ENCODE measurements around the gene TERB1. TPM values are rescaled to one million over a fixed set of nuclear protein-coding genes. Genes with fewer than 3 reads are reported as not detected.
A peak's percentile ranks its signal among the peaks of the same experiment; 100 is the strongest.

The TERB1 gene
- total and polyA plus RNA-seq, 2 donors (not counting 3 experiments of a cell fraction or from before 2014, with no cell fraction given), result not detected

GRCh38 chr16:66830422-66831404, 29.3 kb upstream of the TERB1 start, which contains the start of gene NAE1:
Gene NAE1 (minus strand): TSS chr16:66830976. CDS start chr16:66830899, 77 bp downstream.
- Histone ChIP-seq H3K9me3 (replicated peaks; ENCODE audit: control insufficient read depth, insufficient read depth, low read length) (no peaks in the 10 kb centered on the region), H3K4me1 (ENCODE audit: control insufficient read depth, extremely low read depth, insufficient read depth, low read length) (peaks cover 8% of the 10 kb centered on the region), H3K4me3 (replicated peaks in 1 of 3; ENCODE audit: insufficient read depth in 1 of 3, low read depth in 1 of 3, low read length in 3 of 3) (peak within 1 kb of the TSS; percentile 64 to 90 (median 88)), H3K79me2 (ENCODE audit: control insufficient read depth, insufficient read depth, low read length) (peaks cover 25% of the 10 kb centered on the region), H3K9ac (replicated peaks; ENCODE audit: extremely low read depth, insufficient read depth, low read length) (peak within 1 kb of the TSS; percentile 94), H3K9me1 (replicated peaks; ENCODE audit: control insufficient read depth, extremely low read depth, insufficient read depth, low read length) (no peaks in the 10 kb centered on the region), H4K20me1 (replicated peaks; ENCODE audit: control insufficient read depth, extremely low read depth, insufficient read depth, low read length) (no peaks in the 10 kb centered on the region), H3K4me2 (ENCODE audit: insufficient read depth, low read length) (peak within 1 kb of the TSS; percentile 90), H3K27me3 (ENCODE audit: control insufficient read depth in 2 of 2, insufficient read depth in 2 of 2, low read length in 2 of 2) (peaks cover 2 to 15% of the 10 kb centered on the region in 2 experiments), H3K27ac (ENCODE audit: insufficient read depth, low read depth, low read length) (peak within 1 kb of the TSS; percentile 38), H3K36me3 (ENCODE audit: control insufficient read depth in 2 of 2, extremely low read depth in 1 of 2, insufficient read depth in 2 of 2, low read length in 2 of 2) (peaks cover 0 to 6% of the 10 kb centered on the region in 2 experiments), H2AFZ (ENCODE audit: low read depth, low read length) (peak within 1 kb of the TSS; percentile 92)
- dilution Hi-C loops (cut with MboI; ENCODE audit: extremely low pct_ligation_motif_present, low sequenced_read_pairs), result no loop called here
- peak; percentile 91 for DNase-seq (ENCODE audit: low read depth, low spot score)
- TF ChIP-seq CTCF (IDR thresholded peaks at IDR 0.05; ENCODE audit: extremely low read depth in 1 of 2, insufficient read depth in 1 of 2, low read depth in 1 of 2, low read length in 2 of 2), result peak; percentile 99
- TF ChIP-seq MAX (IDR thresholded peaks at IDR 0.05; ENCODE audit: insufficient read depth, insufficient read length), result no peak
- peak; percentile 91 for TF ChIP-seq POLR2A (IDR thresholded peaks at IDR 0.05; ENCODE audit: low read depth, low read length)
- no peak for TF ChIP-seq MYC (IDR thresholded peaks at IDR 0.05; ENCODE audit: low read depth, low read length)
- peak; percentile 91 for TF ChIP-seq POLR2AphosphoS5 (IDR thresholded peaks at IDR 0.05; ENCODE audit: insufficient read depth, low read depth, low read length)
- no peak for TF ChIP-seq JUN (IDR thresholded peaks at IDR 0.05; ENCODE audit: borderline replicate concordance, insufficient read depth, insufficient read length, low read depth)
- FAIRE-seq, result peak; percentile 67
- POLR2A ChIA-PET, result interaction anchor here (0.9 to 2.2 kb wide), 4 partner anchors 37 to 89 kb away, joined by 3 to 7 read pairs (median 5); no protein-coding TSS in a partner anchor
- CTCF ChIA-PET, result interaction anchor here (0.6 to 4.2 kb wide), 58 partner anchors 9 to 345 kb away, joined by 3 to 153 read pairs (median 5); partner anchors contain the start of genes CA7, CMTM3, DYNC1LI2 and PDP2
- intact Hi-C loops (cut with micrococcal nuclease), result loop anchor here (1.0 to 5.0 kb wide), 3 partner anchors 37 to 78 kb away; partner anchors contain the start of gene DYNC1LI2
- BruUV-seq (replicated peaks), result TSS peak; percentile 76

Data from endothelial cell of umbilical vein (primary cell).